NB4 (cell line): ENCODE results near the gene RBM15B.

Experiments used
- DNase-seq: peaks from one replicate; pipeline ENCODE4 v3.0.0; 2010; ENCODE audit warnings: low read depth
- H3K4me3 ChIP-seq: one replicate; pipeline ENCODE4 v1.5.1; 2011; ENCODE audit warnings: mild to moderate bottlenecking, low read depth, low read length, moderate library complexity
- CTCF ChIP-seq: IDR thresholded peaks from one replicate; pipeline ENCODE4 v1.5.1; 2012; ENCODE audit warnings: low read depth, low read length
- MAX ChIP-seq: IDR thresholded peaks from 2 replicates; pipeline ENCODE4 v1.6.1; 2011; ENCODE audit warnings: low read depth, low read length
- MYC ChIP-seq: IDR thresholded peaks from 2 replicates; pipeline ENCODE4 v1.6.1; 2011; ENCODE audit warnings: low read depth, low read length
- POLR2A ChIP-seq: IDR thresholded peaks from 2 replicates; pipeline ENCODE4 v1.6.1; 2011; ENCODE audit warnings: mild to moderate bottlenecking; ENCODE audit not compliant: insufficient read length; ENCODE audit errors: extremely low read depth

The RBM15B gene

DNA sequence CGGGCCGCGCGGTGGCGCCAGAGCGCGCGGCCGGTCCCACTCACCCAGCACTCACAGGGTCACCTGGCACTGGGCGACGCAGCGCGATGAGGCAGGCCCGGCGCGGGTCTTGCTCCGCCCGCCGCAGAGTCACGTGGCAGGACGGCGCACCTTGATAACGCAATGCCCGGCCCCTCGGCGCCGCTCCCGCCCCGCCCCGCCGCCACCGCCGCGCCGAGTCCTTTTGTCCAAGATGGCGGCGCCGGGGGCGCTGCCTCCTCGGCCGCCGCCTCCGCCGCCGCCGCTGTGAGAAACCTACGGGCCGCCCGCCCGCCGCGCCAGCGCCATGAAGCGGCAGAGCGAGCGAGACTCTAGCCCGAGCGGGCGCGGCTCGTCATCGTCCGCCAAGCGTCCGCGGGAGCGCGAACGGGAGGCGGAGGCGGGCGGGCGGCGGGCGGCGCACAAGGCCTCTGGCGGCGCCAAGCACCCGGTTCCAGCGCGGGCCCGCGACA, at the start of gene RBM15B:
RBM15B (plus strand) TSS at position 211 of the 491 bp plus-strand sequence; CDS start at position 326, 115 bp downstream.
- DNase-seq = peak; percentile 97

GRCh38 chr3:51343918-51344687, 47.0 kb upstream of the RBM15B start:
- H3K4me3 ChIP-seq = no peak overlapping the region
- no peak for DNase-seq
- no peak for TF ChIP-seq MYC
- no peak for TF ChIP-seq POLR2A
- TF ChIP-seq MAX = no peak
- TF ChIP-seq CTCF = no peak

More for the DNA sequence above, at the start of gene RBM15B:
- H3K4me3 ChIP-seq = peak within 1 kb of the TSS; percentile 71
- TF ChIP-seq MYC (peak; percentile 91), MAX (peak; percentile 98), CTCF (peak; percentile 81), POLR2A (peak; percentile 60)

GRCh38 chr3:51350751-51351150, 40.3 kb upstream of the RBM15B start:
- TF ChIP-seq CTCF (no peak), MAX (no peak), MYC (no peak), POLR2A (no peak)
- no peak overlapping the region for H3K4me3 ChIP-seq
- no peak for DNase-seq

- no peak overlapping the region for H3K4me3 ChIP-seq
- DNase-seq = no peak
Observed at GRCh38 chr3:51353131-51353530, 38.0 kb upstream of the RBM15B start.

DNA sequence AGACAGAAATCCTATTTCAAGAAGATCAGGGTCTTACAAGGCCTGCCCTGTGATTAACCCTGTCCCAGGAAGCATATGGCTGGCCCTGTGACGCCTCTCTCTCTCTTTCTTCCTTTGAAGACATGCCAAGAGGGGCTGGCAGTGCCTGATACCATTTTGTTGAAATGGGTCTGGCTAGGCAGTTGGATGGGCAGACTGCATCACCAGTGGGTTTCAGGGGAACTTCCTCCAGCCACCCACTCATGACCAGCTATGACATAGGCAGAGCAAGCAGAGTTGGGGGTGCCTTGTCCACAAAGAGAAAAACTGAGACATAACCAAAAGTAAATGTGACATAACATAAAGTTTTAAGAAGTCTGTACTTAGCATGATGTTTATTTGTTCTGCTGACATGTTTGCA, 37.4 kb upstream of the RBM15B start:
- DNase-seq = no peak
- TF ChIP-seq POLR2A = no peak
- TF ChIP-seq MAX = no peak
- TF ChIP-seq CTCF = no peak
- TF ChIP-seq MYC = no peak
- no peak overlapping the region for H3K4me3 ChIP-seq

More at GRCh38 chr3:51353131-51353530, 38.0 kb upstream of the RBM15B start:
- TF ChIP-seq MAX (no peak), CTCF (no peak), MYC (no peak), POLR2A (no peak)
